ENCODE results near the gene BMP5. TPM values are rescaled to one million over a fixed set of nuclear protein-coding genes. Genes with fewer than 3 reads are reported as not detected.

The BMP5 gene
- total RNA-seq, 1 donor from 2014 or later = not detected

GRCh38 chr6:55835220-55835619, 40.2 kb downstream of the BMP5 start:
- DNase-seq (ENCODE audit: low spot score in 2 of 2) = no peak
- Histone ChIP-seq H3K4me1 (no peaks in the 10 kb centered on the region), H3K4me3 (no peak overlapping the region), H3K27ac (no peak overlapping the region), H3K36me3 (no peaks in the 10 kb centered on the region), H3K27me3 (no peaks in the 10 kb centered on the region), H3K9me3 (no peaks in the 10 kb centered on the region)
- TF ChIP-seq CTCF (IDR thresholded peaks at IDR 0.05) = no peak
- intact Hi-C loops (cut with DNase I) = no loop called here

- no peak for TF ChIP-seq CTCF (IDR thresholded peaks at IDR 0.05)
- H3K27me3 ChIP-seq = no peaks in the 10 kb centered on the region
- intact Hi-C loops (cut with DNase I) = no loop called here
- no peak for DNase-seq (ENCODE audit: low spot score in 2 of 2)
- H3K4me1 ChIP-seq = no peaks in the 10 kb centered on the region
- H3K4me3 ChIP-seq = no peak overlapping the region
- no peak overlapping the region for H3K27ac ChIP-seq
- H3K36me3 ChIP-seq = no peaks in the 10 kb centered on the region
- H3K9me3 ChIP-seq = no peaks in the 10 kb centered on the region
Observed at GRCh38 chr6:55833284-55833683, 42.1 kb downstream of the BMP5 start.

GRCh38 chr6:55827818-55828522, 47.4 kb downstream of the BMP5 start:
- H3K27ac ChIP-seq = no peak overlapping the region
- H3K4me1 ChIP-seq = no peaks in the 10 kb centered on the region
- no peak for TF ChIP-seq CTCF (IDR thresholded peaks at IDR 0.05)
- intact Hi-C loops (cut with DNase I) = no loop called here
- H3K27me3 ChIP-seq = no peaks in the 10 kb centered on the region
- no peak for DNase-seq (ENCODE audit: low spot score in 2 of 2)
- no peaks in the 10 kb centered on the region for H3K36me3 ChIP-seq
- H3K9me3 ChIP-seq = no peaks in the 10 kb centered on the region
- no peak overlapping the region for H3K4me3 ChIP-seq

GRCh38 chr6:55826941-55827340, 48.4 kb downstream of the BMP5 start:
- intact Hi-C loops (cut with DNase I) = no loop called here
- H3K4me1 ChIP-seq = no peaks in the 10 kb centered on the region
- H3K36me3 ChIP-seq = no peaks in the 10 kb centered on the region
- TF ChIP-seq CTCF (IDR thresholded peaks at IDR 0.05) = no peak
- no peaks in the 10 kb centered on the region for H3K27me3 ChIP-seq
- no peak overlapping the region for H3K4me3 ChIP-seq
- no peaks in the 10 kb centered on the region for H3K9me3 ChIP-seq
- DNase-seq (ENCODE audit: low spot score in 2 of 2) = no peak
- H3K27ac ChIP-seq = no peak overlapping the region

GRCh38 chr6:55825402-55826051, 49.9 kb downstream of the BMP5 start:
- TF ChIP-seq CTCF (IDR thresholded peaks at IDR 0.05) = no peak
- Histone ChIP-seq H3K27ac (no peak overlapping the region), H3K36me3 (no peaks in the 10 kb centered on the region), H3K4me1 (no peaks in the 10 kb centered on the region), H3K9me3 (no peaks in the 10 kb centered on the region), H3K27me3 (no peaks in the 10 kb centered on the region), H3K4me3 (no peak overlapping the region)
- intact Hi-C loops (cut with DNase I) = no loop called here
- DNase-seq (ENCODE audit: low spot score in 2 of 2) = no peak

Measured in ascending aorta (tissue), 2 donors.